Tibial artery (tissue), 4 donors: ENCODE data around the gene SLC46A1.

Experiments used
- DNase-seq, 2 donors: peaks; one replicate each; pipeline ENCODE4 v3.0.0-alpha.2; 2019
- H3K27ac ChIP-seq, 2 donors: fragments of 200-600 bp; sonication (generic) in 1 of 2; 1 replicate in 1 of 2; 2 replicates in 1 of 2; pipeline ENCODE4 v1.5.1; 2018 to 2019; ENCODE audit warnings: mild to moderate bottlenecking in 1 of 2
- H3K27me3 ChIP-seq, 2 donors: fragments of 200-600 bp; sonication (generic) in 1 of 2; one replicate each; pipeline versions ENCODE4 v1.5.1 to v1.6.0; 2016 to 2019
- H3K36me3 ChIP-seq, 3 donors: fragments of 200-600 bp; sonication (generic) in 2 of 3; one replicate each; pipeline ENCODE4 v1.5.1; 2016 to 2019; ENCODE audit warnings: mild to moderate bottlenecking in 2 of 3
- H3K4me1 ChIP-seq, 4 donors: fragments of 200-600 bp; sonication (generic) in 2 of 4; 1 replicate in 3 of 4; 2 replicates in 1 of 4; pipeline ENCODE4 v1.5.1; 2016 to 2019
- H3K4me3 ChIP-seq, 2 donors: fragments of 200-600 bp; sonication (generic) in 1 of 2; 1 replicate in 1 of 2; 2 replicates in 1 of 2; pipeline ENCODE4 v1.5.1; 2018 to 2019; ENCODE audit warnings: mild to moderate bottlenecking in 2 of 2
- H3K9me3 ChIP-seq, 3 donors: fragments of 200-600 bp; sonication (generic) in 1 of 3; one replicate each; pipeline ENCODE4 v1.5.1; 2016 to 2019
- CTCF ChIP-seq, 2 experiments: fragments of 200-600 bp in 1 of 2; fragments of 450-650 bp in 1 of 2; IDR thresholded peaks; one replicate each; pipeline ENCODE4 v1.5.1; 2017 to 2019; ENCODE audit warnings: antibody characterized with exemption in 2 of 2, mild to moderate bottlenecking in 1 of 2, moderate library complexity in 1 of 2
- intact Hi-C: fragments of 100-400 bp; cut with DNase I; formaldehyde crosslinking; loops from one replicate; pipeline ENCODE4 v1.15.0; 2023; ENCODE audit warnings: low total_unique reads

The SLC46A1 gene

GRCh38 chr17:28402844-28403243, 3.2 kb downstream of the SLC46A1 start:
- Histone ChIP-seq H3K36me3 (peaks cover 4 to 54% (median 37%) of the 10 kb centered on the region in 3 donors), H3K27ac (no peak overlapping the region), H3K4me3 (no peak overlapping the region), H3K9me3 (no peaks in the 10 kb centered on the region), H3K4me1 (peaks cover 0 to 23% (median 14%) of the 10 kb centered on the region in 4 donors), H3K27me3 (no peaks in the 10 kb centered on the region)
- no peak for DNase-seq
- no peak for TF ChIP-seq CTCF (IDR thresholded peaks at IDR 0.05)
- intact Hi-C loops: no loop called here

GRCh38 chr17:28402224-28402630, 3.8 kb downstream of the SLC46A1 start:
- peaks cover 5 to 60% (median 42%) of the 10 kb centered on the region in 3 donors for H3K36me3 ChIP-seq
- no peaks in the 10 kb centered on the region for H3K27me3 ChIP-seq
- intact Hi-C loops: no loop called here
- TF ChIP-seq CTCF (IDR thresholded peaks at IDR 0.05): no peak
- H3K4me1 ChIP-seq: peaks cover 0 to 23% (median 14%) of the 10 kb centered on the region in 4 donors
- no peak overlapping the region for H3K27ac ChIP-seq
- DNase-seq: no peak
- no peaks in the 10 kb centered on the region for H3K9me3 ChIP-seq
- no peak overlapping the region for H3K4me3 ChIP-seq

GRCh38 chr17:28399808-28400207, 6.2 kb downstream of the SLC46A1 start:
- no peak overlapping the region for H3K4me3 ChIP-seq
- H3K27ac ChIP-seq: no peak overlapping the region
- H3K36me3 ChIP-seq: peaks cover 18 to 83% (median 59%) of the 10 kb centered on the region in 3 donors
- H3K27me3 ChIP-seq: no peaks in the 10 kb centered on the region
- no peak for DNase-seq
- no peaks in the 10 kb centered on the region for H3K9me3 ChIP-seq
- TF ChIP-seq CTCF (IDR thresholded peaks at IDR 0.05): no peak
- peaks cover 0 to 11% (median 5%) of the 10 kb centered on the region in 4 donors for H3K4me1 ChIP-seq
- intact Hi-C loops: no loop called here

- no peak for DNase-seq
- no peak overlapping the region for H3K4me3 ChIP-seq
- no peak for TF ChIP-seq CTCF (IDR thresholded peaks at IDR 0.05)
- peaks cover 24 to 97% (median 66%) of the 10 kb centered on the region in 3 donors for H3K36me3 ChIP-seq
- H3K4me1 ChIP-seq: no peaks in the 10 kb centered on the region
- intact Hi-C loops: no loop called here
- no peaks in the 10 kb centered on the region for H3K9me3 ChIP-seq
- no peak overlapping the region for H3K27ac ChIP-seq
- H3K27me3 ChIP-seq: no peaks in the 10 kb centered on the region
Observed at GRCh38 chr17:28398280-28398981, 7.6 kb downstream of the SLC46A1 start.

GRCh38 chr17:28397687-28398279, 8.2 kb downstream of the SLC46A1 start:
- Histone ChIP-seq H3K27me3 (no peaks in the 10 kb centered on the region), H3K4me1 (no peaks in the 10 kb centered on the region), H3K4me3 (no peak overlapping the region), H3K36me3 (peaks cover 30 to 97% (median 72%) of the 10 kb centered on the region in 3 donors), H3K27ac (no peak overlapping the region), H3K9me3 (no peaks in the 10 kb centered on the region)
- intact Hi-C loops: no loop called here
- DNase-seq: no peak
- TF ChIP-seq CTCF (IDR thresholded peaks at IDR 0.05): no peak
